A549 (cell line): Measurements from ENCODE around the gene CCDC167.

Experiments used
- CBX2 ChIP-seq: fragments of 200-600 bp; sonication (generic); IDR thresholded peaks from 2 replicates; pipeline ENCODE4 v1.6.1; 2016; ENCODE audit warnings: low read depth, mild to moderate bottlenecking, borderline replicate concordance
- MYC ChIP-seq: IDR thresholded peaks from 2 replicates; pipeline ENCODE4 v1.6.1; 2012; ENCODE audit warnings: mild to moderate bottlenecking, inconsistent platforms, low read length, improper control_type of control experiment, borderline replicate concordance
- RAD21 ChIP-seq, 2 experiments: fragments of >200 bp in 1 of 2; sonication (Bioruptor Twin) in 1 of 2; formaldehyde crosslinking in 1 of 2; IDR thresholded peaks in 1 of 2; conservative IDR thresholded peaks in 1 of 2; 2 replicates in 1 of 2; 3 replicates in 1 of 2; pipeline ENCODE4 v1.6.1; 2012 to 2018; ENCODE audit warnings: inconsistent platforms in 1 of 2
- RCOR1 ChIP-seq: fragments of 150-350 bp; IDR thresholded peaks from 2 replicates; pipeline ENCODE4 v1.6.1; 2014; ENCODE audit warnings: antibody characterized with exemption, low read length, low read depth
- USF2 ChIP-seq: fragments of 450-650 bp; IDR thresholded peaks from 2 replicates; pipeline ENCODE4 v1.6.1; 2014; ENCODE audit warnings: antibody characterized with exemption
- TF ChIP-seq, protein P1 (sequence below): fragments of >200 bp; sonication (Bioruptor Twin); formaldehyde crosslinking; IDR thresholded peaks from 3 replicates; pipeline ENCODE4 v1.5.1; 2016
- TF ChIP-seq, protein P2 (sequence below): IDR thresholded peaks from 2 replicates; pipeline ENCODE4 v1.6.1; 2012
- TF ChIP-seq, protein P3 (sequence below): fragments of 200-600 bp; sonication (generic); IDR thresholded peaks from 2 replicates; pipeline ENCODE4 v1.6.1; 2016; ENCODE audit warnings: antibody characterized with exemption, mild to moderate bottlenecking, moderate library complexity

DNA sequence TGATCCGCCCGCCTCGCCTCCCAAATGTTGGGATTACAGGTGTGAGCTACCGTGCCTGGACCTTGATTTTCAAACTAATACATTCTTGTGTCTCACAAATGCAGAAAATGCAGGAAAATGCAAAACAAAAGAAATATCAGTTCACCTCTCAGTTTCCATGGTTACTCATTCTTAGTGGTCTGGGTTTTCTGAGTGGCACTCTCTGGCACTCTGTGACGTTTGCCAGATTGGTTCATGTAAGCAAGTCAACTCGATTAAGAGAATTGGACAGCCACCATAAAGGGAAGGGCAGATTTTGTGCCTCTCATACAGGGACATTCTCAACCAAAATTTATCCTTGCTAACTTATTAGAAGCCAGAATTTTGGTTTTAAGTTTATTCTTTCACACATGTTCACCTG lies 58.0 kb downstream of the CCDC167 start:
- TF ChIP-seq, protein P1, sequence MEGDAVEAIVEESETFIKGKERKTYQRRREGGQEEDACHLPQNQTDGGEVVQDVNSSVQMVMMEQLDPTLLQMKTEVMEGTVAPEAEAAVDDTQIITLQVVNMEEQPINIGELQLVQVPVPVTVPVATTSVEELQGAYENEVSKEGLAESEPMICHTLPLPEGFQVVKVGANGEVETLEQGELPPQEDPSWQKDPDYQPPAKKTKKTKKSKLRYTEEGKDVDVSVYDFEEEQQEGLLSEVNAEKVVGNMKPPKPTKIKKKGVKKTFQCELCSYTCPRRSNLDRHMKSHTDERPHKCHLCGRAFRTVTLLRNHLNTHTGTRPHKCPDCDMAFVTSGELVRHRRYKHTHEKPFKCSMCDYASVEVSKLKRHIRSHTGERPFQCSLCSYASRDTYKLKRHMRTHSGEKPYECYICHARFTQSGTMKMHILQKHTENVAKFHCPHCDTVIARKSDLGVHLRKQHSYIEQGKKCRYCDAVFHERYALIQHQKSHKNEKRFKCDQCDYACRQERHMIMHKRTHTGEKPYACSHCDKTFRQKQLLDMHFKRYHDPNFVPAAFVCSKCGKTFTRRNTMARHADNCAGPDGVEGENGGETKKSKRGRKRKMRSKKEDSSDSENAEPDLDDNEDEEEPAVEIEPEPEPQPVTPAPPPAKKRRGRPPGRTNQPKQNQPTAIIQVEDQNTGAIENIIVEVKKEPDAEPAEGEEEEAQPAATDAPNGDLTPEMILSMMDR = no peak
- TF ChIP-seq CBX2 = no peak
- TF ChIP-seq RCOR1 = no peak
- no peak for TF ChIP-seq MYC
- no peak for TF ChIP-seq USF2
- no peak for TF ChIP-seq RAD21 (conservative IDR thresholded peaks at IDR 0.05 in 1 of 2, IDR thresholded peaks at IDR 0.05 in 1 of 2)
- TF ChIP-seq, protein P2, sequence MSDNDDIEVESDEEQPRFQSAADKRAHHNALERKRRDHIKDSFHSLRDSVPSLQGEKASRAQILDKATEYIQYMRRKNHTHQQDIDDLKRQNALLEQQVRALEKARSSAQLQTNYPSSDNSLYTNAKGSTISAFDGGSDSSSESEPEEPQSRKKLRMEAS = no peak
- TF ChIP-seq, protein P3, sequence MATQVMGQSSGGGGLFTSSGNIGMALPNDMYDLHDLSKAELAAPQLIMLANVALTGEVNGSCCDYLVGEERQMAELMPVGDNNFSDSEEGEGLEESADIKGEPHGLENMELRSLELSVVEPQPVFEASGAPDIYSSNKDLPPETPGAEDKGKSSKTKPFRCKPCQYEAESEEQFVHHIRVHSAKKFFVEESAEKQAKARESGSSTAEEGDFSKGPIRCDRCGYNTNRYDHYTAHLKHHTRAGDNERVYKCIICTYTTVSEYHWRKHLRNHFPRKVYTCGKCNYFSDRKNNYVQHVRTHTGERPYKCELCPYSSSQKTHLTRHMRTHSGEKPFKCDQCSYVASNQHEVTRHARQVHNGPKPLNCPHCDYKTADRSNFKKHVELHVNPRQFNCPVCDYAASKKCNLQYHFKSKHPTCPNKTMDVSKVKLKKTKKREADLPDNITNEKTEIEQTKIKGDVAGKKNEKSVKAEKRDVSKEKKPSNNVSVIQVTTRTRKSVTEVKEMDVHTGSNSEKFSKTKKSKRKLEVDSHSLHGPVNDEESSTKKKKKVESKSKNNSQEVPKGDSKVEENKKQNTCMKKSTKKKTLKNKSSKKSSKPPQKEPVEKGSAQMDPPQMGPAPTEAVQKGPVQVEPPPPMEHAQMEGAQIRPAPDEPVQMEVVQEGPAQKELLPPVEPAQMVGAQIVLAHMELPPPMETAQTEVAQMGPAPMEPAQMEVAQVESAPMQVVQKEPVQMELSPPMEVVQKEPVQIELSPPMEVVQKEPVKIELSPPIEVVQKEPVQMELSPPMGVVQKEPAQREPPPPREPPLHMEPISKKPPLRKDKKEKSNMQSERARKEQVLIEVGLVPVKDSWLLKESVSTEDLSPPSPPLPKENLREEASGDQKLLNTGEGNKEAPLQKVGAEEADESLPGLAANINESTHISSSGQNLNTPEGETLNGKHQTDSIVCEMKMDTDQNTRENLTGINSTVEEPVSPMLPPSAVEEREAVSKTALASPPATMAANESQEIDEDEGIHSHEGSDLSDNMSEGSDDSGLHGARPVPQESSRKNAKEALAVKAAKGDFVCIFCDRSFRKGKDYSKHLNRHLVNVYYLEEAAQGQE = no peak
